Measurements from ENCODE around the gene KCNJ5.

DNA sequence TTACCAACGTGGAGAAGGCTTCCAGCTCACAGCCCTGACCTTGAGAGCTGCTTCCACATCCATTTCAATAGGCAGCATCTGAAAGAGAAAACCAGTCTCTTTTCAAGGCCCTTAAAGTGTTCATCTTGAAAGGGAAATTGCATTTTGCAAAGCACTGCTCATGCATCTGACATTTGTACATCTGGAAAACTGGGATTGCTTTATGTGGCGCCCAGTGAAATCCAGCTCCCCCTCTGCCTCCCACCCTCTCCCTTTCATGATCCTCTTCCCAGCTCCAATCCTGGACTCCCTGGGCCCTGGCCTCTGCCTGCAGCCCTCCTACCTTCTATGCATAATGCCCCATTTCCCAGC lies 34.1 kb downstream of the KCNJ5 start:
- no peak for TF ChIP-seq CREB1 (IDR thresholded peaks at IDR 0.05; ENCODE audit: low read depth)
- no peak for TF ChIP-seq EP300 (IDR thresholded peaks at IDR 0.05; ENCODE audit: borderline replicate concordance)
- TF ChIP-seq, protein P1, sequence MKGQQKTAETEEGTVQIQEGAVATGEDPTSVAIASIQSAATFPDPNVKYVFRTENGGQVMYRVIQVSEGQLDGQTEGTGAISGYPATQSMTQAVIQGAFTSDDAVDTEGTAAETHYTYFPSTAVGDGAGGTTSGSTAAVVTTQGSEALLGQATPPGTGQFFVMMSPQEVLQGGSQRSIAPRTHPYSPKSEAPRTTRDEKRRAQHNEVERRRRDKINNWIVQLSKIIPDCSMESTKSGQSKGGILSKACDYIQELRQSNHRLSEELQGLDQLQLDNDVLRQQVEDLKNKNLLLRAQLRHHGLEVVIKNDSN (IDR thresholded peaks at IDR 0.05) = no peak
- no peak for TF ChIP-seq TEAD4 (IDR thresholded peaks at IDR 0.05)
- TF ChIP-seq FOXM1 (IDR thresholded peaks at IDR 0.05; ENCODE audit: borderline replicate concordance, low read depth) = no peak
- TF ChIP-seq, protein P2, sequence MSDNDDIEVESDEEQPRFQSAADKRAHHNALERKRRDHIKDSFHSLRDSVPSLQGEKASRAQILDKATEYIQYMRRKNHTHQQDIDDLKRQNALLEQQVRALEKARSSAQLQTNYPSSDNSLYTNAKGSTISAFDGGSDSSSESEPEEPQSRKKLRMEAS (IDR thresholded peaks at IDR 0.05) = no peak
- no peak for TF ChIP-seq TAF1 (IDR thresholded peaks at IDR 0.05; ENCODE audit: low read depth)
- no peak for TF ChIP-seq RAD21 (IDR thresholded peaks at IDR 0.05; ENCODE audit: low read depth)
- no peak for TF ChIP-seq NFIC (IDR thresholded peaks at IDR 0.05)
- TF ChIP-seq, protein P3, sequence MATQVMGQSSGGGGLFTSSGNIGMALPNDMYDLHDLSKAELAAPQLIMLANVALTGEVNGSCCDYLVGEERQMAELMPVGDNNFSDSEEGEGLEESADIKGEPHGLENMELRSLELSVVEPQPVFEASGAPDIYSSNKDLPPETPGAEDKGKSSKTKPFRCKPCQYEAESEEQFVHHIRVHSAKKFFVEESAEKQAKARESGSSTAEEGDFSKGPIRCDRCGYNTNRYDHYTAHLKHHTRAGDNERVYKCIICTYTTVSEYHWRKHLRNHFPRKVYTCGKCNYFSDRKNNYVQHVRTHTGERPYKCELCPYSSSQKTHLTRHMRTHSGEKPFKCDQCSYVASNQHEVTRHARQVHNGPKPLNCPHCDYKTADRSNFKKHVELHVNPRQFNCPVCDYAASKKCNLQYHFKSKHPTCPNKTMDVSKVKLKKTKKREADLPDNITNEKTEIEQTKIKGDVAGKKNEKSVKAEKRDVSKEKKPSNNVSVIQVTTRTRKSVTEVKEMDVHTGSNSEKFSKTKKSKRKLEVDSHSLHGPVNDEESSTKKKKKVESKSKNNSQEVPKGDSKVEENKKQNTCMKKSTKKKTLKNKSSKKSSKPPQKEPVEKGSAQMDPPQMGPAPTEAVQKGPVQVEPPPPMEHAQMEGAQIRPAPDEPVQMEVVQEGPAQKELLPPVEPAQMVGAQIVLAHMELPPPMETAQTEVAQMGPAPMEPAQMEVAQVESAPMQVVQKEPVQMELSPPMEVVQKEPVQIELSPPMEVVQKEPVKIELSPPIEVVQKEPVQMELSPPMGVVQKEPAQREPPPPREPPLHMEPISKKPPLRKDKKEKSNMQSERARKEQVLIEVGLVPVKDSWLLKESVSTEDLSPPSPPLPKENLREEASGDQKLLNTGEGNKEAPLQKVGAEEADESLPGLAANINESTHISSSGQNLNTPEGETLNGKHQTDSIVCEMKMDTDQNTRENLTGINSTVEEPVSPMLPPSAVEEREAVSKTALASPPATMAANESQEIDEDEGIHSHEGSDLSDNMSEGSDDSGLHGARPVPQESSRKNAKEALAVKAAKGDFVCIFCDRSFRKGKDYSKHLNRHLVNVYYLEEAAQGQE (IDR thresholded peaks at IDR 0.05; ENCODE audit: low read depth) = no peak
- no peak for TF ChIP-seq CEBPB (IDR thresholded peaks at IDR 0.05)
- no peak for TF ChIP-seq EGR1 (IDR thresholded peaks at IDR 0.05)
- TF ChIP-seq YY1 (IDR thresholded peaks at IDR 0.05; ENCODE audit: low read depth) = no peak
